WTC11 (cell line): ENCODE results near the gene COL17A1. TPM values are rescaled to one million over a fixed set of nuclear protein-coding genes. Genes with fewer than 3 reads are reported as not detected.

ENCODE experiments used
- ATAC-seq: fragments of 200-7000 bp; cut with Tn5 transposase; 2 replicates; pipeline ENCODE4 v1.10.0; 2021; ENCODE audit warnings: mild to moderate bottlenecking, moderate library complexity
- CTCF ChIA-PET: fragments of 300-600 bp; sonication (Branson Sonifier 250); formaldehyde crosslinking; loops from one replicate; lab custom pipeline; 2021; ENCODE audit warnings: antibody characterized with exemption; lab: Charles Lee
- POLR2A ChIA-PET: fragments of 350-600 bp; sonication (Branson Sonifier 250); formaldehyde crosslinking; loops from one replicate; lab custom pipeline; 2021; ENCODE audit warnings: antibody characterized with exemption; lab: Charles Lee
- DNase-seq: peaks from one replicate; pipeline ENCODE4 v3.0.0; 2021; ENCODE audit warnings: low spot score
- H3K27ac Mint-ChIP-seq: 2 replicates; pipeline ENCODE4 v1.8.0; 2021; ENCODE audit warnings: mixed read lengths
- H3K27me3 Mint-ChIP-seq: 2 replicates; pipeline ENCODE4 v1.8.0; 2021; ENCODE audit warnings: low read depth, mild to moderate bottlenecking, moderate library complexity, mixed read lengths
- H3K36me3 Mint-ChIP-seq: 2 replicates; pipeline ENCODE4 v1.8.0; 2021; ENCODE audit warnings: mixed read lengths
- H3K4me1 Mint-ChIP-seq: 2 replicates; pipeline ENCODE4 v1.8.0; 2022; ENCODE audit warnings: mixed read lengths
- H3K4me3 Mint-ChIP-seq: 2 replicates; pipeline ENCODE4 v1.8.0; 2021; ENCODE audit warnings: mild to moderate bottlenecking, moderate library complexity, mixed read lengths
- H3K9me3 Mint-ChIP-seq: 2 replicates; pipeline ENCODE4 v1.8.0; 2021; ENCODE audit warnings: mixed read lengths
- AFF4 ChIP-seq: sonication (generic); formaldehyde crosslinking; IDR thresholded peaks from 2 replicates; pipeline ENCODE4 v1.8.1; 2023; ENCODE audit warnings: mild to moderate bottlenecking, missing genetic modification reagents, borderline replicate concordance
- AR ChIP-seq: fragments of 250-450 bp; sonication (Bioruptor Pico); IDR thresholded peaks from 2 replicates; pipeline ENCODE4 v1.9.0; 2021; ENCODE audit warnings: mild to moderate bottlenecking
- CREB1 ChIP-seq: sonication (generic); formaldehyde crosslinking; IDR thresholded peaks from 2 replicates; pipeline ENCODE4 v1.8.0; 2023; ENCODE audit warnings: mild to moderate bottlenecking, missing genetic modification reagents
- CREM ChIP-seq: sonication (generic); formaldehyde crosslinking; IDR thresholded peaks from 2 replicates; pipeline ENCODE4 v1.8.1; 2022; ENCODE audit warnings: mild to moderate bottlenecking, missing genetic modification reagents, moderate library complexity
- ESRRA ChIP-seq: sonication (generic); formaldehyde crosslinking; IDR thresholded peaks from 2 replicates; pipeline ENCODE4 v1.8.1; 2022; ENCODE audit warnings: mild to moderate bottlenecking, missing genetic modification reagents, borderline replicate concordance
- HMGA2 ChIP-seq: fragments of 250-450 bp; sonication (Bioruptor Pico); IDR thresholded peaks from 2 replicates; pipeline ENCODE4 v1.4.0; 2021; ENCODE audit warnings: mild to moderate bottlenecking, moderate library complexity
- JAZF1 ChIP-seq: fragments of 250-450 bp; sonication (Bioruptor Pico); IDR thresholded peaks from 2 replicates; pipeline ENCODE4 v1.9.0; 2021; ENCODE audit warnings: moderate library complexity, mild to moderate bottlenecking, inconsistent platforms
- MAX ChIP-seq: sonication (generic); formaldehyde crosslinking; IDR thresholded peaks from 2 replicates; pipeline ENCODE4 v1.8.0; 2022; ENCODE audit warnings: mild to moderate bottlenecking, missing genetic modification reagents
- MLX ChIP-seq: sonication (generic); formaldehyde crosslinking; IDR thresholded peaks from 2 replicates; pipeline ENCODE4 v1.8.1; 2023; ENCODE audit warnings: mild to moderate bottlenecking, missing genetic modification reagents, moderate library complexity
- MXD4 ChIP-seq: fragments of 250-450 bp; sonication (Bioruptor Pico); IDR thresholded peaks from 2 replicates; pipeline ENCODE4 v1.8.0; 2021; ENCODE audit warnings: mild to moderate bottlenecking, moderate library complexity, borderline replicate concordance
- NR2C2 ChIP-seq: sonication (generic); formaldehyde crosslinking; IDR thresholded peaks from 2 replicates; pipeline ENCODE4 v1.8.0; 2022; ENCODE audit warnings: mild to moderate bottlenecking, missing genetic modification reagents
- SMAD3 ChIP-seq: sonication (generic); formaldehyde crosslinking; IDR thresholded peaks from 2 replicates; pipeline ENCODE4 v1.8.0; 2022; ENCODE audit warnings: missing genetic modification reagents, mild to moderate bottlenecking, borderline replicate concordance
- SMAD4 ChIP-seq: sonication (generic); formaldehyde crosslinking; IDR thresholded peaks from 2 replicates; pipeline ENCODE4 v1.8.0; 2022; ENCODE audit warnings: mild to moderate bottlenecking, missing genetic modification reagents
- SOX15 ChIP-seq: fragments of 250-450 bp; sonication (Bioruptor Pico); IDR thresholded peaks from 2 replicates; pipeline ENCODE4 v1.9.0; 2021; ENCODE audit warnings: mild to moderate bottlenecking
- SP1 ChIP-seq: sonication (generic); formaldehyde crosslinking; conservative IDR thresholded peaks from 2 replicates; pipeline ENCODE4 v1.8.1; 2022; ENCODE audit warnings: missing genetic modification reagents
- TP53 ChIP-seq: sonication (generic); formaldehyde crosslinking; IDR thresholded peaks from 2 replicates; pipeline ENCODE4 v1.8.1; 2023; ENCODE audit warnings: mild to moderate bottlenecking, missing genetic modification reagents
- USF1 ChIP-seq: sonication (generic); formaldehyde crosslinking; IDR thresholded peaks from 2 replicates; pipeline ENCODE4 v1.8.0; 2022; ENCODE audit warnings: mild to moderate bottlenecking, missing genetic modification reagents
- ZNF317 ChIP-seq: sonication (generic); formaldehyde crosslinking; IDR thresholded peaks from 2 replicates; pipeline ENCODE4 v1.8.1; 2023; ENCODE audit warnings: low read depth, mild to moderate bottlenecking, moderate library complexity, missing genetic modification reagents, borderline replicate concordance
- ZNF416 ChIP-seq: fragments of 250-450 bp; sonication (Bioruptor Pico); IDR thresholded peaks from 2 replicates; pipeline ENCODE4 v1.9.0; 2021; ENCODE audit warnings: mild to moderate bottlenecking, inconsistent platforms
- ZNF512 ChIP-seq: sonication (generic); formaldehyde crosslinking; IDR thresholded peaks from 2 replicates; pipeline ENCODE4 v1.8.1; 2022; ENCODE audit warnings: missing genetic modification reagents, borderline replicate concordance
- total RNA-seq: library from RNA; stranded (reverse); gene quantifications from 3 replicates; pipeline ENCODE4 v1.2.3, GENCODE V29; 2021

The COL17A1 gene
- total RNA-seq, 1 experiment from 2014 or later: 1.5 TPM

- ChIA-PET CTCF (no interaction called here), POLR2A (no interaction called here)
- Mint-ChIP-seq H3K27me3 (no peaks in the 10 kb centered on the region), H3K36me3 (peaks cover 26% of the 10 kb centered on the region), H3K4me3 (no peak overlapping the region), H3K9me3 (no peaks in the 10 kb centered on the region), H3K27ac (no peak overlapping the region), H3K4me1 (no peaks in the 10 kb centered on the region)
- TF ChIP-seq SOX15 (CRISPR knock-in tag) (no peak), AFF4 (CRISPR knock-in tag) (no peak), MXD4 (CRISPR knock-in tag) (no peak), CREM (CRISPR knock-in tag) (no peak), ZNF416 (no peak), SMAD4 (no peak), TP53 (no peak), MLX (CRISPR knock-in tag) (no peak), NR2C2 (CRISPR knock-in tag) (no peak), ZNF512 (CRISPR knock-in tag) (no peak), CREB1 (CRISPR knock-in tag) (no peak), SP1 (no peak), AR (CRISPR knock-in tag) (no peak), HMGA2 (CRISPR knock-in tag) (no peak), SMAD3 (CRISPR knock-in tag) (no peak), MAX (CRISPR knock-in tag) (no peak), USF1 (CRISPR knock-in tag) (no peak), JAZF1 (CRISPR knock-in tag) (no peak), ZNF317 (CRISPR knock-in tag) (no peak), ESRRA (no peak)
- DNase-seq: no peak
- no peak for ATAC-seq
Observed at GRCh38 chr10:104022026-104022425, 63.7 kb downstream of the COL17A1 start.
